ENCODE data around the gene RAB25.

The RAB25 gene

DNA sequence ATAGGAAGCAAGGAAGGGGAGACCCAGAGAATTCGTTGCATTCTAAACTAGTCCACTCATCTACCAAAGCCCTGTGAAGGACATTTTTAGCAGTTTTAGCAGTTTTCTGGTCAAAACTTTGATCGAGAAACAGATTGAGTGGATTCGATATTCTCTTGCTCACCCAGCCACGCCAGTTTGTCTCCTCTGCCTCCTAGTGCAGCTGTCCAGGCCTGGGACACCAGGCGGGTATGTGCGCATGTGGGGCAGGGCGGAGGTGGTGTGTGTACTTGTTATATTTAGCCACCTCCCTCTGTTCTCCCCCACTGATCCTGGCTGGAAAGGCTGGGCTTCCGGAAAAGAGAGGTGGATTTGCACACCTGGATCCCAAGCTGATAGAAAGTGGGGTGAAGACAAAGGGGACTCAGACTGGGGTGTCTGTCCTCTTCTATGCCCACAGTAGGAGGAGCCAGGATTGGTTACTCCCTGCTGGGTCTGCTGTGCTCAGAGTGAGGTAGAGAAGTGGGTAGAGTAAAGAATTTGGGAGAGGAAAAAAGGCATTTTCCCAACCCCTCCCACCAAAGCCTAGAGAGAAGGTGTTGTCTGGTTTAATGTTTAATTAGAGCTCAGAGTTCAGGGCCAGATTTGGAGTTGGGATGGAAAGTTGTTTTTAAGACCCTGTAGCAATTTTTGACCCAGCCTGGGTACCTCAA is 57.4 kb downstream of the RAB25 start:
- DNase-seq (ENCODE audit: low read depth): no peak

DNA sequence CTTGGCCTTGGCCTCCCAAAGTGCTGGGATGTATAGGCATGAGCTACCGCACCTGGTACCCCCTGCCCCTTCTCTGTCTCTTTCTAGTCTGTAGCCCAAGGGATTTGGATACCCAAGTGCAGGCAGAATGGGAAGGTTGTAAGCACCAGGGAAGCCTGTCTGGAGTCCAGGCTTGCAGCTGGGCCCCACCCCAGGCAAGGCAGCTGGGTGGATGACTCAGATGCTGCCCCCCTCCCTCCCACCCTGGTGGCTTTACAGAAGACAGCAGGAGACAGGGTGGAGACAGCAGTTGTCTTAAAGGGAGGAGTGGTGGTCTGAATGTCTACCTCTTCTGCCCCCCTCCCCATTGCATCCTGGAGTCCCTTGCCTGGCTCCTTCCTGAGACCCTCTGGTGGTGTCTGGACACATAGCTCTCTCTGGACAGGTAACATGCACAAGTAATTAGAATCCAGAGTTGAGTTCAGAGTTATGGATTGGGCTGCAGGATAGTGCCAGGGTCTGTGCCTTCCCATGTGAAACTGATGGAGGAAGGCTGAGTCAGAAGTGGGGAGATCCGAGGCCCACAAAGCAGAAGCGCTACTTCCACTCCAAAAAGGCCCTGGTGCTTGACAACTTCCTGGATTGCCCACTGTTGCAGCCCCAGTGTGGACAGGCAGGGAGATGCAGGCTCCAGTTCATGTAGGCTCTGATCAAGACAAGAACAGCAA is 58.7 kb downstream of the RAB25 start:
- DNase-seq (ENCODE audit: low read depth): no peak

Measured in stimulated activated CD8-positive, alpha-beta memory T cell treated with anti-CD3 and anti-CD28 coated beads, Interleukin-4, amount 100 ng/mL, for 24 hours (primary cell).